ENCODE data around the gene UCP3. TPM values are rescaled to one million over a fixed set of nuclear protein-coding genes. Genes with fewer than 3 reads are reported as not detected.

Gene UCP3
- 0.11 and 0.37 TPM in 2 replicates for total RNA-seq

DNA sequence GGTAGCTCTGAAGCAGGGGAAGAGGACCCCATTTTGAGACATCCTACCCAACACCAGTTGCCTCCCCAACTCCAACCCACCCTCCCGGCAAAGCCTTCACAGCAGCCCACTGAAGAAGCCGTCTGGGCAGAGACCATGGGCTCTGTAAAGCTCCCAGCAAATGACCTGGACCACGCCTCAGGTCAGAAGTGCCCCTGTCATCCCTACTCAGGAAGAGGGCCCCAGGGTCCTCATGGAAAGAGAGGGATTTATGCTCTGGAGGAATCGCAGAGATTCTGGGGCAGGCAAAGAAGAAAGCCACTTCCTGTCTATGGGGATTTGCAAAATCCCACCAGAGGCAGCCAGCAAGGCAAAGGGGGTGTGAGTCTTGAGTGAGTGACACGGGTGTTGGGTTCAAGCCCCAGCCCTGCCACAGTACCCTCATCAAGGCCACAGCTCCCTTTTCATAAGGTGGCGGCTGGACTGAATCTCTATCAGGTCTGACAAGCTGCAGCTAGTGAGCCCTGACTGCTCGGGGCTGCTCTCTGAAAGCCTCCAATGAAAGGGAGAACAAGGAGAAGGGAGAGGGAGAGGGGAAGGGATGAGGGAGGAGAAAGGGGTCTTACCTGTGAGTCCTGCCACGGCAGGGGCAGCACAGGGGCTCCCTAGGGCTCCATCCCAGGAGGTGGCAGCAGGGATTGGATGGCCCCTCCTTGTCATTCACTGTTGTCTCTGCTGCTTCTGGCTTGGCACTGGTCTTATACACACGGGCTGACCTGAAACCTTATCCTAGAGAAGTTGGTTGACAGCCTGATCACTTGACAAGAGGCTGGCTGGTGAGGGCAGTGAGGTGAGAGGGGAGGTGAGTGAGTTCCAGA lies at the start of gene UCP3:
Gene UCP3 (minus strand): TSS at position 713 of the 857 bp plus-strand sequence. CDS start 2,043 bp downstream, outside the sequence.

GRCh38 chr11:73982595-73982989 lies 26.3 kb downstream of the UCP3 start, which contains the start of gene UCP2:
Gene UCP2, minus strand, starts transcription at chr11:73982843. Its CDS starts 4,465 bp downstream, at chr11:73978378.

DNA sequence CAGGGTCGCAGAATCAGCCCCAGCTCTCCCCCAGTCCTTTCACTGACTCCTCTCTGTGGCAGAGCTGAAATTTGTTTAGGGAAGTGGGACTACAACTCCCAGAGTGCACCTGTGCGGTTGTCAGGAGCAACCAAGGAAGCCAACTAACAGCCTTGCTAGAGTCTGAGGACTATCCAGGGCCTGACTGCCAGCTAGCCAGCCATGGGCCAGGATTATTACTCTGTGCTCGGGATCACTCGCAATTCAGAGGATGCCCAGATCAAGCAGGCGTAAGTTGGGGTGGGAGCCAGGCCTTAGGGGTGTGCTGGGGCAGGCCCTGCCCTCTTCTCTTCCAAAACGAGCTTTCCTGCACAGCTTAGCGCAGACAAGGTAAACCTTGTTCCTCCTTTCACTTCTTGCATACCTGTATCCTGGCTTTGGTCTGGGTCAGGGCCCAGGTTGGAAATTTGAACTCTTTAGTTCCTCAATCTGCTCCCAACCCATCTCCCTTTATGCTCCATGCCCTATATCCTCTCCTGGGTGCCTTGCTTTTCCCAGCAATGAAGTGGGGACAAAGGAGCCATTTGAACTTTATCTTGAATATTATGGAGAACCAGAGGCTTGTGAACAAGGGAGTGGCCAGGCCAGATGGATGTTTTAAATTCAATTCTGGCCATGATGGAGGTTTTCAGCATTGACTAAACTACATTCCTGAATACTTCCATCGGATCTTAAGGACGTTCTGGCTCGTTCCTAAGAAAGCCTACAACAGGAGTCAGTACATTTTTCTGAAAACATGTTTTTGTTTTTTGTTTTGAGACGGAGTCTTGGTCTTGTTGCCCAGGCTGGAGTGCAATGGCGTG lies 57.8 kb downstream of the UCP3 start, which contains the start of gene DNAJB13:
Gene DNAJB13 (plus strand): TSS at position 158 of the 842 bp plus-strand sequence. CDS start 44 bp downstream, at position 202.

Other genes starting within 250 kb of the UCP3 start
- gene RAB6A, start 248.0 kb downstream of the UCP3 start, total RNA-seq: 151 and 186 TPM in 2 replicates
- gene MRPL48, start 221.2 kb downstream of the UCP3 start, total RNA-seq: 22.0 and 26.2 TPM in 2 replicates
- 77.7 and 79.4 TPM in 2 replicates for gene COA4, start 132.2 kb downstream of the UCP3 start, total RNA-seq
- 11.9 and 18.4 TPM in 2 replicates for gene PAAF1, start 132.1 kb downstream of the UCP3 start, total RNA-seq
- not detected in 2 replicates for gene DNAJB13, start 58.1 kb downstream of the UCP3 start, total RNA-seq
- gene UCP2, start 26.2 kb downstream of the UCP3 start, total RNA-seq: 1.9 and 2.8 TPM in 2 replicates
- 8.7 and 9.2 TPM in 2 replicates for gene C2CD3, start 161.9 kb upstream of the UCP3 start, total RNA-seq
- gene PPME1, start 162.2 kb upstream of the UCP3 start, total RNA-seq: 31.3 and 36.7 TPM in 2 replicates

All from uterine smooth muscle cell (primary cell).